HG03103 (cell line): ENCODE results near the gene THADA.

Experiments
- ATAC-seq: cut with Tn5 transposase; IDR thresholded peaks from one replicate; pipeline ENCODE4 v1.9.1; 2021; ENCODE audit warnings: low read depth; ENCODE audit not compliant: unreplicated experiment

The THADA gene

GRCh38 chr2:43420389-43420801, 175.4 kb downstream of the THADA start:
- ATAC-seq: no peak

- no peak for ATAC-seq
Measured at GRCh38 chr2:43419876-43420275, 176.0 kb downstream of the THADA start.

- no peak for ATAC-seq
Measured at GRCh38 chr2:43419243-43419642, 176.6 kb downstream of the THADA start.

GRCh38 chr2:43418680-43419079, 177.2 kb downstream of the THADA start:
- ATAC-seq: no peak

GRCh38 chr2:43417300-43417699, 178.5 kb downstream of the THADA start:
- ATAC-seq: no peak

GRCh38 chr2:43415592-43415991, 180.2 kb downstream of the THADA start:
- ATAC-seq: no peak

- no peak for ATAC-seq
Measured at GRCh38 chr2:43414586-43415135, 181.2 kb downstream of the THADA start.

GRCh38 chr2:43414033-43414432, 181.8 kb downstream of the THADA start:
- ATAC-seq: no peak

GRCh38 chr2:43412114-43412753, 183.6 kb downstream of the THADA start:
- ATAC-seq: no peak

- no peak for ATAC-seq
Measured at GRCh38 chr2:43410055-43410604, 185.7 kb downstream of the THADA start.

- peak; percentile 74 for ATAC-seq
Measured at GRCh38 chr2:43408407-43409160, 187.3 kb downstream of the THADA start.

GRCh38 chr2:43407935-43408334, 187.9 kb downstream of the THADA start:
- ATAC-seq: peak; percentile 41

GRCh38 chr2:43406651-43407279, 189.1 kb downstream of the THADA start:
- ATAC-seq: no peak

- no peak for ATAC-seq
Measured at GRCh38 chr2:43405829-43406228, 190.0 kb downstream of the THADA start.

- ATAC-seq: peak; percentile 52
Measured at GRCh38 chr2:43402452-43402937, 193.3 kb downstream of the THADA start.

GRCh38 chr2:43402002-43402401, 193.8 kb downstream of the THADA start:
- ATAC-seq: peak; percentile 77

GRCh38 chr2:43400508-43400907, 195.3 kb downstream of the THADA start:
- ATAC-seq: no peak

GRCh38 chr2:43399515-43400264, 196.1 kb downstream of the THADA start:
- no peak for ATAC-seq

GRCh38 chr2:43399098-43399497, 196.7 kb downstream of the THADA start:
- ATAC-seq: no peak

- no peak for ATAC-seq
Measured at GRCh38 chr2:43397821-43398220, 198.0 kb downstream of the THADA start.
